Epidermal melanocyte (primary cell): ENCODE measurements around the gene ANKAR.
"Not testable (repeated sequence)": the region's sequence is repeated elsewhere in the genome, so short reads cannot be mapped to it uniquely, and the experiment has no call there.

Experiments
- DNase-seq: peaks from one replicate; pipeline ENCODE4 v3.0.0; 2011; ENCODE audit warnings: low spot score; ENCODE audit not compliant: insufficient read length

The ANKAR gene

GRCh38 chr2:189702071-189702470 lies 27.6 kb downstream of the ANKAR start:
- DNase-seq = no peak

GRCh38 chr2:189709501-189710221 lies 35.2 kb downstream of the ANKAR start:
- DNase-seq = no peak

- not testable (repeated sequence) for DNase-seq
Measured at GRCh38 chr2:189717593-189717992, 43.1 kb downstream of the ANKAR start.

- DNase-seq = no peak
Measured at GRCh38 chr2:189719571-189719970, 45.1 kb downstream of the ANKAR start.

GRCh38 chr2:189723192-189723591 lies 48.7 kb downstream of the ANKAR start:
- no peak for DNase-seq
